Stimulated activated naive CD8-positive, alpha-beta T cell treated with anti-CD3 and anti-CD28 coated beads, Interleukin-15, Interleukin-2, amounts not matched to agents 100 ng/mL and 50 ng/mL, for 24 hours (primary cell): ENCODE results near the gene GSTM3.
"Not testable (repeated sequence)": the region's sequence is repeated elsewhere in the genome, so short reads cannot be mapped to it uniquely, and the experiment has no call there.

Experiments used
- H3K27ac Mint-ChIP-seq: one replicate; pipeline ENCODE4 v1.8.0; 2021; ENCODE audit warnings: mild to moderate bottlenecking, mixed read lengths
- H3K27me3 Mint-ChIP-seq: one replicate; pipeline ENCODE4 v1.8.0; 2021; ENCODE audit warnings: mixed read lengths
- H3K36me3 Mint-ChIP-seq: one replicate; pipeline ENCODE4 v1.8.0; 2021; ENCODE audit warnings: low read depth, mixed read lengths
- H3K4me1 Mint-ChIP-seq: one replicate; pipeline ENCODE4 v1.8.0; 2021; ENCODE audit warnings: low read depth, mixed read lengths
- H3K4me3 Mint-ChIP-seq: one replicate; pipeline ENCODE4 v1.8.0; 2021; ENCODE audit warnings: mild to moderate bottlenecking, mixed read lengths
- H3K9me3 Mint-ChIP-seq: one replicate; pipeline ENCODE4 v1.8.0; 2021; ENCODE audit warnings: mixed read lengths

Gene GSTM3

GRCh38 chr1:109768820-109769219 is 28.0 kb upstream of the GSTM3 start:
- Mint-ChIP-seq H3K36me3 (no peaks in the 10 kb centered on the region), H3K9me3 (no peaks in the 10 kb centered on the region)

DNA sequence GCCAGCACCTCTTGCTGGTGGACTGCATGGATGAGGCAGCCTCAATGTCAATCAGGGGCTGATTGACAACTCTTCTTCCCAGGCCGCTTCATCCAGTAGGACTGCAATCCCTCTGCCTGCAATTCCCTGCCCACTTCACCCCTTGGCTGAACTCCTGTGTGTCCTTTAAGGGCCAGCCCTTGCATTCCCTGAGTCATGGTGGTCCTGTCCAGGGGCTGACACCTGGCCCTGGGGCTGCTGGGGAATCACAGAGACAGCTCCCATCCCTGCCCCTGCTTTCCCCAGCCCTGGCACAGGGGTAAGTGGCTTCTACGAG is 27.5 kb upstream of the GSTM3 start:
- no peaks in the 10 kb centered on the region for H3K9me3 Mint-ChIP-seq
- H3K4me1 Mint-ChIP-seq = peaks cover 5% of the 10 kb centered on the region
- H3K4me3 Mint-ChIP-seq = no peak overlapping the region
- H3K36me3 Mint-ChIP-seq = no peaks in the 10 kb centered on the region
- no peak overlapping the region for H3K27ac Mint-ChIP-seq
- no peaks in the 10 kb centered on the region for H3K27me3 Mint-ChIP-seq

More at GRCh38 chr1:109768820-109769219, 28.0 kb upstream of the GSTM3 start:
- Mint-ChIP-seq H3K27me3 (no peaks in the 10 kb centered on the region), H3K4me3 (no peak overlapping the region), H3K27ac (no peak overlapping the region), H3K4me1 (peaks cover 5% of the 10 kb centered on the region)

- no peak overlapping the region for H3K4me3 Mint-ChIP-seq
- no peaks in the 10 kb centered on the region for H3K27me3 Mint-ChIP-seq
- peaks cover 5% of the 10 kb centered on the region for H3K4me1 Mint-ChIP-seq
- no peak overlapping the region for H3K27ac Mint-ChIP-seq
- no peaks in the 10 kb centered on the region for H3K9me3 Mint-ChIP-seq
- H3K36me3 Mint-ChIP-seq = no peaks in the 10 kb centered on the region
These were observed 26.9 kb upstream of the GSTM3 start for GRCh38 chr1:109767637-109768334.

DNA sequence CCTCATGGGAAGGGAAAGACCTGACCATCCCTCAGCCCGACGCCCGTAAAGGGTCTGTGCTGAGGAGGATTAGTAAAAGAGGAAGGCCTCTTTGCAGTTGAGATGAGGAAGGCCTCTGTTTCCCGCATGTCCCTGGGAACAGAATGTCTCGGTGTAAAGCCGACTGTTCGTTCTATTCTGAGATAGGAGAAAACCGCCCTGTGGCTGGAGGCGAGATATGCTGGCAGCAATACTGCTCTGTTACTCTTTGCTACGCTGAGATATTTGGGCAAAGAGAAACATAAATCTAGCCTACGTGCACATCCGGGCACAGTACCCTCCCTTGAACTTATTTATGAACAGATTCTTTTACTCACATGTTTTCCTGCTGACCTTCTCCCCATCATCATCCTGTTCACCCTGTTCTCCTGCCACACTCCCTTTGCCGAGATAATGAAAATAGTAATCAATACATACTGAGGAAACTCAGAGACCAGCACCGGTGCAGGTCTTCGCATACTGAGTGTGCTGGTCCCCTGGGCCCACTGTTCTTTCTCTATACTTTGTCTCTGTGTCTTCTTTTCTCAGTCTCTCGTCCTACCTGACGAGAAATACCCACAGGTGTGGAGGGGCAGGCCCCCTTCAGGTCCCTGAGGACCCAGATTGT is 26.3 kb upstream of the GSTM3 start:
- not testable (repeated sequence) for H3K36me3 Mint-ChIP-seq, H3K9me3 Mint-ChIP-seq, H3K27me3 Mint-ChIP-seq, H3K27ac Mint-ChIP-seq, H3K4me3 Mint-ChIP-seq, H3K4me1 Mint-ChIP-seq

DNA sequence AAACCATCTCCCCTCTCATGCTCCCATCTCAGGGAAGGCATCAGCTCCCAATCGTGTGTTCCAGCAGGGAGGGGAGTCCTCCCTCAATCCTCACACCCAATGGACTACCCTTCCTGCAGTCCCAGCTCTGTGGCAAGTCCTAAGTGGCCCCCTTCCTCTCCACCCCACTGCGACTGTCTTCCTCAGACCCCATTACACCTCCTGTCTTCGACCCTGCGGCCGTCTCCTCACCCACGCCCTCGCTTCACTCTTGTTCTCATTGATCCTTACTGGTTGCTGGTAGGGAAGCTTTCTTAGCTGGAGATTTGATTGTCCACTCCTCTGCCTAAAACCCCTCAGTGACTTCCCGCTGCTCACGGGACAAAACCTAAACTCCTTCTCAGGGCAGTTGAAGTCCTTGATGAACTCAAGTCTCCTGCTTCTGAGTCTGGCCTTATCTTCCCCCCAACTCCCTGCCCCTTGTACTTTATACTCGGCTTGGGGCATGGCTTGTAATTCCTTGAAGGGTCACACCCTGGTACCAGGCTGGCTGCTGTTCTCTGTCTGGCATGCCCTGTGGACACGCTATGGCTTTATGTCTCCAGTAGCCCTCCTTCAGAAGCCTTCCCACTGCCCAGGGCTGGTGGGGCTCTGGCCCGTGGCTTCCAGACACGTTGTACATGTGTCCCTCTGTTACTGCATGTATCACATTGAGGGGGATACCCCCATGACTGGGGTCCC is 25.2 kb upstream of the GSTM3 start:
- H3K4me3 Mint-ChIP-seq = no peak overlapping the region
- H3K27me3 Mint-ChIP-seq = no peaks in the 10 kb centered on the region
- peaks cover 5% of the 10 kb centered on the region for H3K4me1 Mint-ChIP-seq
- H3K9me3 Mint-ChIP-seq = no peaks in the 10 kb centered on the region
- H3K36me3 Mint-ChIP-seq = no peaks in the 10 kb centered on the region
- no peak overlapping the region for H3K27ac Mint-ChIP-seq

DNA sequence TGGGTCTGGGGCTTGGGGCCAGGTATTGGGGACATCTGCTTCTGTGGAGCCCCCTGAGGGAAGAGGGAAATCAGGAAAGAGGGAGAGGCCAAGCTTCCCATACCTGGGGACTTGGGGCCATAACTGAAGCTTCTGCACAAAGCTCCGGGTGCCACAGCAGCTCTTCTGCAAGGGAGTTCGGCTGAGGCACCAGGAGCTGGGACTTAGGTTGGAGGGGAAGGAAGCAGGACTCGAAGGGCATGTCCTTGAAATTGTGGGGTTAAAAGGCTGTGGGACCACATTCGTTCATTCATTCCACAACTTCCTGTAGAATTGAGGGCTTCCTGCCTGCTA is 24.6 kb upstream of the GSTM3 start:
- H3K27me3 Mint-ChIP-seq = no peaks in the 10 kb centered on the region
- H3K36me3 Mint-ChIP-seq = no peaks in the 10 kb centered on the region
- no peak overlapping the region for H3K27ac Mint-ChIP-seq
- H3K4me1 Mint-ChIP-seq = peaks cover 5% of the 10 kb centered on the region
- no peaks in the 10 kb centered on the region for H3K9me3 Mint-ChIP-seq
- H3K4me3 Mint-ChIP-seq = no peak overlapping the region

GRCh38 chr1:109764561-109765482 is 24.0 kb upstream of the GSTM3 start:
- no peak overlapping the region for H3K27ac Mint-ChIP-seq
- peaks cover 5% of the 10 kb centered on the region for H3K4me1 Mint-ChIP-seq
- H3K9me3 Mint-ChIP-seq = no peaks in the 10 kb centered on the region
- no peak overlapping the region for H3K4me3 Mint-ChIP-seq
- H3K36me3 Mint-ChIP-seq = no peaks in the 10 kb centered on the region
- H3K27me3 Mint-ChIP-seq = no peaks in the 10 kb centered on the region

GRCh38 chr1:109763646-109764415 is 23.0 kb upstream of the GSTM3 start, which contains the start of gene EPS8L3:
TSS of gene EPS8L3 (minus strand) at chr1:109763923. CDS start at chr1:109761749, 2,174 bp downstream.
- H3K4me3 Mint-ChIP-seq = no peak within 1 kb of the TSS
- no peaks in the 10 kb centered on the region for H3K9me3 Mint-ChIP-seq
- no peaks in the 10 kb centered on the region for H3K27me3 Mint-ChIP-seq
- no peaks in the 10 kb centered on the region for H3K36me3 Mint-ChIP-seq
- H3K27ac Mint-ChIP-seq = no peak within 1 kb of the TSS
- no peaks in the 10 kb centered on the region for H3K4me1 Mint-ChIP-seq

DNA sequence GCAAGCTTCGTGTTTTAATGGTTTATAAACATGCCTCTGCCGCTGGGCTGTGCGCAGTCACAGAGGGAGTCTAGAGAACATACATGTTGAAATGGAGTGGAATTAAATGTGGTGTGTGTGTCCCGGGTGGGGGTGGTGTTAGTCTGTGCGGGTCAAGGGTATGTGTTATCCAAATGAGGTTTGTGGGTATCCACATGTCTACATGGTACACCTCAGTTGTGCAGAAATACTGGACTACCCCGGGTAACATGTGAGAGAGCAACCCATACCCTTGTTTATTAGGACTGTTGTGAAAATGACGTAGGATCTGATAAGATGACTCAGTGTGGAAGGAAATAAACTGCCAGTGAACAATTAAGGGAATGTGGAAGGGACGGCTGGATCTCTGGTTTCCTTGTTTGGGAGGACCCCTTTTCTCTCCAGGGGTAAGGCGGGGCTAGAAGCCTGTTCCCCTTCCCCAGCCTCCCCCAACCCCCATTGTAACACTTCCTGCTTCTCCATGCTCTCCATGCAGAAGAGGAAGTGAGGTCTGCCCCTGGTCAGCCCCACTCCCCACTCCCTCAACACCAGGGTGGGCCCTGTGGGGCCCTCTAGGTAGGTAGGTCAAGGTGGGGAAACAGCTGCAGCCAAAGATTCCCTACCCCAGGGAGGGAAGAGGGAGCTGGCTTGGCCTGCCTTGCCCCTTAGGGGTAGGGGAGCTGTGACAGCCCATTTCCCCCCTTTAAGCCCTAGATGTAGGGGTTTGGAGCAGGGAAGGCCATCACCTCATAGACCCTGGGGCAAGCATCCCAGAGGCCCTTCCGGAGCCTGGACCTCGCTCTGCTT is 22.2 kb upstream of the GSTM3 start:
- H3K36me3 Mint-ChIP-seq = no peaks in the 10 kb centered on the region
- no peak overlapping the region for H3K4me3 Mint-ChIP-seq
- no peaks in the 10 kb centered on the region for H3K27me3 Mint-ChIP-seq
- no peaks in the 10 kb centered on the region for H3K9me3 Mint-ChIP-seq
- no peaks in the 10 kb centered on the region for H3K4me1 Mint-ChIP-seq
- H3K27ac Mint-ChIP-seq = no peak overlapping the region

GRCh38 chr1:109762039-109762585 is 21.3 kb upstream of the GSTM3 start:
- Mint-ChIP-seq H3K4me1 (no peaks in the 10 kb centered on the region), H3K27ac (no peak overlapping the region), H3K27me3 (no peaks in the 10 kb centered on the region), H3K4me3 (no peak overlapping the region), H3K36me3 (no peaks in the 10 kb centered on the region), H3K9me3 (no peaks in the 10 kb centered on the region)

- Mint-ChIP-seq H3K27ac (no peak overlapping the region), H3K36me3 (no peaks in the 10 kb centered on the region), H3K4me3 (no peak overlapping the region), H3K27me3 (no peaks in the 10 kb centered on the region), H3K4me1 (no peaks in the 10 kb centered on the region), H3K9me3 (no peaks in the 10 kb centered on the region)
These were observed 20.6 kb upstream of the GSTM3 start for GRCh38 chr1:109761227-109762038.

DNA sequence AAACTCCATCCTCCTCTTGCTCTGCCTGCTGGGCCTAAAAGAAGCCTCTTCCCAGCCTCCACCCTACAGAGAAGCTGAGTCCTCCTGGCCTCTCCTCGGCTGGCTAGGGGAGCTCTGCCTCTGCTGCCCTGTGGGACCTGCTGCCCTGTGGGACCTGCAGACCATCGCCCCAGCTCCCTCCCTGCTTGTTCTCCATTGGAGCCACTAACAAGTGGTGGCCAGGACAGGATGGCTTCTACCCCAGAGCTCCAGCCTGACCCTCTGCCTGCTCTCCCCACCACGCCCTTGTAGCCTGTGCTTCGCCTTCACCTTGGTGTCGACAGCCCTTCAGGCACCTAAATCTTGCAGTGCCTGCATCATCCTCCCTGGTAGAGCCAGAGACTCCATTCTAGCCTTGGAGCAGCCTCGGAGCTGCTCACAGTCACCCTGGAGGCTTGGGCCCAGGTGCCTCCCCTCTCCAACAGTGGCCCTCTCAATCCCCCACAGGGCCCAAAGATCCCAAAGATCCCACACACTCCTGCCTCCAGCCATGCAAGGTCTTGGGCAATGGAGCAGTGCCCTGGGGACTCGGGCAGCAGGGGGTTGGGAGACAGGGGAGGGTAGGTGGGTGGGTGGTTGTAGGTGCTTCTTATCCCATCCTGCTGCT is 19.9 kb upstream of the GSTM3 start:
- H3K27ac Mint-ChIP-seq = no peak overlapping the region

More for the DNA sequence above, 19.9 kb upstream of the GSTM3 start:
- H3K4me1 Mint-ChIP-seq = no peaks in the 10 kb centered on the region
- no peaks in the 10 kb centered on the region for H3K9me3 Mint-ChIP-seq
- H3K36me3 Mint-ChIP-seq = no peaks in the 10 kb centered on the region
- H3K27me3 Mint-ChIP-seq = no peaks in the 10 kb centered on the region
- H3K4me3 Mint-ChIP-seq = no peak overlapping the region
